OCI-LY1 (cell line): ENCODE measurements around the gene MARK3.

Source experiments
- EZH2 ChIP-seq: fragments of 200-600 bp; sonication (generic), shearing (Covaris generic); IDR thresholded peaks from 2 replicates; pipeline ENCODE4 v1.8.0; 2017; ENCODE audit warnings: borderline replicate concordance, mixed run types, mild to moderate bottlenecking, antibody characterized with exemption, low read length, moderate library complexity, mixed read lengths
- TF ChIP-seq, protein P1 (sequence below): fragments of 200-600 bp; sonication (generic), shearing (Covaris generic); IDR thresholded peaks from 2 replicates; pipeline ENCODE4 v1.5.1; 2017; ENCODE audit warnings: mild to moderate bottlenecking, antibody characterized with exemption, low read length, moderate library complexity, mixed read lengths

DNA sequence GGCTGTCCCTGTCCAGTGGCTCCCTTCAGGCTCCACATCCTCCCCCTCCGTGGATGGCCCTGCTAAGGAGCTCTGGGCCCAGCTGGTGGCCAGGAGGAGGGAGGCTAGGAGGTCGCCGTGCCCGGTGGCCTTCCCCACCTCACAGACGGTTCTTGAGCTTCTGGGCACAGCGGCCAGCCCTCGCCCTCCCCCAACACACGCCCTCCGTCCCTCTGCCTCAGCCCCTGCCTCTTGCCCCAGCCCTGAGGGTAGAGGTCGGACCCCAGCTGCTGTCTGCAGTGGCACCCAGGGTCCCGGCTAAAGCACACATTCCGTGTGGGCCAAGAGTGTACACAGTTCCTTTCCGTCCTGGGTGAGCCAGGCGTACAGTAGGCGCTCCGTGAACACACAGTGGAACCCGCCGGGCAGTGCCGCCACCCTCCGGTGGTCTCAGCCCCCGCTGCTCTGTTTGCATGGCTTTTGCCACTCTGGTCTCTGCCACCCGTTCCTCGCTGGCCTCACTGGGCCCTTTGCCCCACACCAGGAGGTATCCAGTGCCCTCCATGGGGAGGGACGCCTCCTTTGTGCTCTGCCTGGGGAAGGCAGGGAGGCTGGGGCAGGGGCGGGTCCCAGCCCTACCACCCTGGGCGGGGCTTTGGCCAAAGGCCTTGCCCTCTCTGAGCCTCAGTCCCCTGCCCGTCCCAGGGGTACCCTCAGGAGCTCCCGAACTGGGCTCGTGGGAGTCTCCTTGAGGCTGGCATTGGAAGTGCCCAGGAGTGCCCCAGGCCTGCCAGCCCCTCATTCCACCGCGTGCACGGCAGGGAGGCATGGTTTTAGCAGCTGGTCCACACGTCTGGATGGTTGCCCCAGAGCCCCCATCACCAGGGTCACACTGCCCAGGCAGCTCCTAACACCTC lies 156.7 kb downstream of the MARK3 start:
- TF ChIP-seq EZH2, result no peak
- TF ChIP-seq, protein P1, sequence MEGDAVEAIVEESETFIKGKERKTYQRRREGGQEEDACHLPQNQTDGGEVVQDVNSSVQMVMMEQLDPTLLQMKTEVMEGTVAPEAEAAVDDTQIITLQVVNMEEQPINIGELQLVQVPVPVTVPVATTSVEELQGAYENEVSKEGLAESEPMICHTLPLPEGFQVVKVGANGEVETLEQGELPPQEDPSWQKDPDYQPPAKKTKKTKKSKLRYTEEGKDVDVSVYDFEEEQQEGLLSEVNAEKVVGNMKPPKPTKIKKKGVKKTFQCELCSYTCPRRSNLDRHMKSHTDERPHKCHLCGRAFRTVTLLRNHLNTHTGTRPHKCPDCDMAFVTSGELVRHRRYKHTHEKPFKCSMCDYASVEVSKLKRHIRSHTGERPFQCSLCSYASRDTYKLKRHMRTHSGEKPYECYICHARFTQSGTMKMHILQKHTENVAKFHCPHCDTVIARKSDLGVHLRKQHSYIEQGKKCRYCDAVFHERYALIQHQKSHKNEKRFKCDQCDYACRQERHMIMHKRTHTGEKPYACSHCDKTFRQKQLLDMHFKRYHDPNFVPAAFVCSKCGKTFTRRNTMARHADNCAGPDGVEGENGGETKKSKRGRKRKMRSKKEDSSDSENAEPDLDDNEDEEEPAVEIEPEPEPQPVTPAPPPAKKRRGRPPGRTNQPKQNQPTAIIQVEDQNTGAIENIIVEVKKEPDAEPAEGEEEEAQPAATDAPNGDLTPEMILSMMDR, result no peak
